NCI-H2171 (cell line): ENCODE results near the gene MMUT.
"Not testable (repeated sequence)": the region's sequence is repeated elsewhere in the genome, so short reads cannot be mapped to it uniquely, and the experiment has no call there.

ENCODE experiments used
- DNase-seq: peaks from one replicate; lab custom pipeline; 2025; lab: John Stamatoyannopoulos, UW

MMUT gene

GRCh38 chr6:49423817-49424216, 39.2 kb downstream of the MMUT start:
- DNase-seq, result no peak

DNA sequence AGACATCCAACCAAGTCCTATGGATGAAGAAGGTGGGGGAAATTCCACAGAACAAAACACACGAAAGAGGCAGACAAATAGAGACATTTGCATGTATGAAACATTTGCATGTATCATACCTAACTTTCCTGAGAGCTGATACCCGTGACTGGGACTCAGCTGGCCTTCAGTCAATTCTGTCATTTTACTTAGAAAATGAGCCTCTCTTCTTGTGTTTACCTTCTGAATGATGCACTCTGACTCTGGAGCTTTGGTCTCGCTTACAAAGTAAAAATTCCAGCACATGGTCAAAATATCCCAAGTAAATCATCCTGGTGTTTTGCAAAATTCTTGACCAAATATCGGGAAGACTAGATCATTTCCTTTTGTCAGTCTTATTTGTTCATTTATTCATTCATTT, 46.9 kb downstream of the MMUT start:
- DNase-seq, result no peak

- no peak for DNase-seq
Measured at GRCh38 chr6:49415358-49415757, 47.7 kb downstream of the MMUT start.

GRCh38 chr6:49410564-49410963, 52.5 kb downstream of the MMUT start:
- no peak for DNase-seq

DNA sequence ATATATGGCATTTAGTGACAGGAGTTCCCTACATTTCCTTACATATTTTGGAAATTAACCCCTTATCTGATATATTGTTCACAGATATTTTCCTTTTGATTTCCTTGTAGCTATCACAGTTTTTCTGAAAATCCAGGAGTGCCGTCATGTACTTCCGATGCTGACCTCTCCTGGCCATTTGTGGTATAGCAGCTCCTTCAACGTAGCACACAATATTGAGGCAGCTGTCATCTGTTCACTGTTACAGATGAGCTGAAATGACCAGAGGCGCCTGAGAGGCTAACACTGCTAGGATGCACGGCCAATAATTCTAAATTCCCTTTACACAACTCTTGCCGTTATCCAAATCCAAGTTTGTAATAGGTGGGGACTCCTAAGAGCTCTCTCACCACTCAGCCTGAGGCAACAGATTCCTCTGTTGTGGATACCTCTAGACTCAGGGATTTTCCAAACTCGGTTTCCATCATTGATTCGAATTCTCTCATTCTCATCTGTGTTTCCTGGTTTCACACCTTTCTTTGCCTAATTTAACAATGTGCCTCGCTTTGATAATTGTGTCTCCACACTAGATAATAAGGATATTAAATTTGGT, 53.0 kb downstream of the MMUT start:
- peak; percentile 23 for DNase-seq

- DNase-seq, result no peak
Measured at GRCh38 chr6:49406250-49406970, 56.6 kb downstream of the MMUT start.

DNA sequence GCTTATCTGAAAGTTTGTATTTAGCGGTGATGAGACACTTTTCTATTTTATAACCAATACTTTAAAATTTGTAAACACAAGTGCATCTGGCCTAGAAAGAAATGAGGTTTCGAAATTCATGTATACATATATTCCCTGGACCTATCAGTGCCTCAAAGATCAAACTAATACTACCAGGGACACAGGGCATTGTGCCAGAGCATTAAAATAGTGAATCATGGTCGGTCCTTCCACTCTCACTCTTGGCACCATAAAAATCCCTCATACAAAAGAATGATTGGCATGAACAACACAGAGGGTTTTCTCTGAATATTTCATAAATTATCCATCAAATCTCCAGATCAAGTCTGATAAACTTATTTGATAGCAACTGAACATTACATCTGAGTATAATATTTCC, 62.0 kb downstream of the MMUT start:
- DNase-seq, result no peak

DNA sequence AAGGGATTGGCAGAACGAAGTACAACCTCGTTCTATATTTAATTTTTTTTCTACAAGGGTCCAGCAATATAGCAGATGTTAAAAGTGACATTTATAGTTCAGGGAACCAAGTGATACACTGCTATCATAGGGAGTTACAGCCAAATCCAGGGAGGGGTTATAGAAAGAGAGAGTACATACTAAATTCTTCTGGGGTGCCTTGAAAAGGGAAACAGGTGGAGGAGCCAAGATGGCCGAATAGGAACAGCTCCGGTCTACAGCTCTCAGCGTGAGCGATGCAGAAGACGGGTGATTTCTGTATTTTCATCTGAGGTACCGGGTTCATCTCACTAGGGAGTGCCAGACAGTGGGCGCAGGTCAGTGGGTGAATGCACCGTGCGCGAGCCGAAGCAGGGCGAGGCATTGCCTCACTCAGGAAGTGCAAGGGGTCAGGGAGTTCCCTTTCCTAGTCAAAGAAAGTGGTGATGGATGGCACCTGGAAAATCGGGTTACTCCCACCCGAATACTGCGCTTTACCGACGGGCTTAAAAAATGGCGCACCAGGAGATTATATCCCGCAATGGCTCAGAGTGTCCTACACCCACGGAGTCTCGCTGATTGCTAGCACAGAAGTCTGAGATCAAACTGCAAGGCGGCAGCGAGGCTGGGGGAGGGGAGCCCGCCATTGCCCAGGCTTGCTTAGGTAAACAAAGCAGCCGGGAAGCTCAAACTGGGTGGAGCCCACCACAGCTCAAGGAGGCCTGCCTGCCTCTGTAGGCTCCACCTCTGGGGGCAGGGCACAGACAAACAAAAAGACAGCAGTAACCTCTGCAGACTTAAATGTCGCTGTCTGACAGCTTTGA, 76.2 kb downstream of the MMUT start:
- DNase-seq, result not testable (repeated sequence)

DNA sequence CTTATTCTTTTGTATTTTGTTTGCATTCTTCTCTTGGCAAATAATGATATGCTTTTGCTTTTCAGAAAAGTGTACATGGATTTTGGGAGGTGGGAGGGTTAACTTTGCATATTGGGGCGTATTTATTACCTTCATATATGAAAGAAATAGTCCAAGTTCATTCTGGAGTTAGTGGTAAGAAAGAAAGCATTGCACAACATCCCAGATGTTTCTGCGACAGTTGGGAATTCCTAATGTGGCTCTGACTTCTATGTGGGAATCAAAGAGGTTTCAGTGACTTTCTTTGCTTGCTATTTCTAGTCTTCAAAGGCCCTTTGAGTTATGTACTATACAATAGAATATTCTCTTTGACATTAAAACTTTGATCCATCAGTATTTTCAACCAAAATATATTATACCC, 78.1 kb downstream of the MMUT start:
- no peak for DNase-seq
